Measurements from ENCODE around the gene ADH7. TPM values are rescaled to one million over a fixed set of nuclear protein-coding genes. Genes with fewer than 3 reads are reported as not detected.

ADH7 gene
- total RNA-seq, 2 donors from 2014 or later: not detected

Other genes with a start within 250 kb of the ADH7 start
- not detected for gene ADH6, start 216.1 kb downstream of the ADH7 start, total RNA-seq
- not detected for gene ADH1A, start 144.4 kb downstream of the ADH7 start, total RNA-seq
- not detected for gene ADH1B, start 113.9 kb downstream of the ADH7 start, total RNA-seq
- not detected for gene ADH1C, start 82.6 kb downstream of the ADH7 start, total RNA-seq
- gene C4orf17, start 75.7 kb upstream of the ADH7 start, total RNA-seq: under 1 TPM in 1 of 2 donors, not detected in 1; 0.09 TPM
- gene TRMT10A, start 128.7 kb upstream of the ADH7 start, total RNA-seq: 1 to 10 TPM; 6.1 to 9.1 TPM
- under 1 TPM; 0.29 to 0.83 TPM for gene MTTP, start 139.5 kb upstream of the ADH7 start, total RNA-seq
- not detected for gene C4orf54, start 222.5 kb upstream of the ADH7 start, total RNA-seq